CD4-positive, alpha-beta T cell treated with Interleukin-17A for 1 hour (primary cell): ENCODE data around the gene KIF1B.

ENCODE experiments used
- DNase-seq: peaks from one replicate; pipeline ENCODE4 v3.0.0-alpha.2; 2020

KIF1B gene

GRCh38 chr1:10339815-10340214 is 129.4 kb downstream of the KIF1B start:
- DNase-seq, result no peak

GRCh38 chr1:10340930-10341590 is 130.7 kb downstream of the KIF1B start:
- no peak for DNase-seq

GRCh38 chr1:10347109-10347508 is 136.7 kb downstream of the KIF1B start:
- DNase-seq, result no peak

- DNase-seq, result no peak
These were observed 142.9 kb downstream of the KIF1B start for GRCh38 chr1:10353282-10353681.

GRCh38 chr1:10353693-10354092 is 143.3 kb downstream of the KIF1B start:
- no peak for DNase-seq

GRCh38 chr1:10360045-10360444 is 149.7 kb downstream of the KIF1B start:
- DNase-seq, result no peak

GRCh38 chr1:10361515-10361914 is 151.1 kb downstream of the KIF1B start:
- DNase-seq, result no peak

- no peak for DNase-seq
These were observed 157.8 kb downstream of the KIF1B start for GRCh38 chr1:10368194-10368593.

- DNase-seq, result no peak
These were observed 164.1 kb downstream of the KIF1B start for GRCh38 chr1:10374442-10374860.

- peak; percentile 46 for DNase-seq
These were observed 167.1 kb downstream of the KIF1B start for GRCh38 chr1:10377365-10378029.

GRCh38 chr1:10378081-10378841 is 167.9 kb downstream of the KIF1B start:
- no peak for DNase-seq

- no peak for DNase-seq
These were observed 168.8 kb downstream of the KIF1B start for GRCh38 chr1:10379101-10379620.

- no peak for DNase-seq
These were observed 169.3 kb downstream of the KIF1B start for GRCh38 chr1:10379676-10380075.

GRCh38 chr1:10380594-10381275 is 170.4 kb downstream of the KIF1B start:
- DNase-seq, result no peak

- no peak for DNase-seq
These were observed 173.3 kb downstream of the KIF1B start for GRCh38 chr1:10383630-10384029.

- no peak for DNase-seq
These were observed 173.8 kb downstream of the KIF1B start for GRCh38 chr1:10384219-10384618.

GRCh38 chr1:10386761-10387676 is 176.6 kb downstream of the KIF1B start:
- DNase-seq, result no peak

- DNase-seq, result no peak
These were observed 177.5 kb downstream of the KIF1B start for GRCh38 chr1:10387677-10388386.

GRCh38 chr1:10388387-10388715 is 178.0 kb downstream of the KIF1B start:
- DNase-seq, result no peak

GRCh38 chr1:10389271-10389973 is 179.1 kb downstream of the KIF1B start:
- no peak for DNase-seq

- DNase-seq, result no peak
These were observed 186.5 kb downstream of the KIF1B start for GRCh38 chr1:10396870-10397269.
